ENCODE measurements around the gene NOTCH2.

Gene NOTCH2

DNA sequence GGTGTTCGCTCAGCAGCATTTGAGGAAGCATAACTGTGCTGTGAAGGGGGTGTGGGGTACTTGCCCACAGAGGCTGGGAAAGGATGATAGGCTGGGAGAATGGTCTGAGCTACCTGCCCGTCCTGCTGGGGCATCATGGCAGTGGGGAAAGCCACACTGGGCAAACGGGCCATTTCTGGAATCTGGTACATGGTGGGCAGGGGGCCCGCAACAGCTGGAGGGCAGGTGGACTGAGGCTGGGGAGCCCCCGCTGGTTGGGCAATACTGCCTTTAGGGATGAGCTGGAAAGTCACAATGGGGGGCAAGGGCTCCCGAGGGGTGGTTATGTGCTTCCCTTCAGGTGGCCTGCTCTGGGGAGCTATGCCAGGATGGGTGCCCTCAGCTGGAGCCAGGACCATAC, 153.9 kb downstream of the NOTCH2 start:
- no peak for ATAC-seq
- DNase-seq, result no peak
- H3K27ac Mint-ChIP-seq, result no peak overlapping the region
- no peaks in the 10 kb centered on the region for H3K27me3 Mint-ChIP-seq
- H3K9me3 Mint-ChIP-seq, result no peaks in the 10 kb centered on the region
- H3K4me1 Mint-ChIP-seq, result peaks cover 6% of the 10 kb centered on the region
- no peak overlapping the region for H3K4me3 Mint-ChIP-seq

GRCh38 chr1:119914071-119914470, 155.4 kb downstream of the NOTCH2 start:
- DNase-seq, result no peak
- Mint-ChIP-seq H3K9me3 (no peaks in the 10 kb centered on the region), H3K27me3 (no peaks in the 10 kb centered on the region), H3K4me1 (peaks cover 8% of the 10 kb centered on the region), H3K27ac (no peak overlapping the region), H3K4me3 (no peak overlapping the region)
- ATAC-seq, result no peak

DNA sequence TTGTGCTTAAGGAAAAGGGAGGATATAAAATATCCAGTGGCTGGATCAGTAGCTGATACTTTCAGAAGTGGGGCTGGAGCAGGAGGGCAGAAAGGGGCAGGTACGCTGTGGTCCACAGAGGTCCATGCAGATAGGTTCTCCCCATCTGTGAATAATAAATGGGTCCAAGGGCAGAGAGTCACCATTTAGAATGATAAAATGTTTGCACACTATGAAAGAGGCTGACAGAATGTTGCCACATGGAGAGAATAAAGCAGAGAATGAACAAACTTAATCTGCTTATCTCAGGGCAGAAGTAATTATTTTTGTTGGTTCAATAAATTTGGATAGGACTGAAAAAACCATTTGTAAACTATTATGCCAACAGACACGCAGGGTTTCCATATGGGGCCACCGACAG, 156.5 kb downstream of the NOTCH2 start:
- no peaks in the 10 kb centered on the region for H3K9me3 Mint-ChIP-seq
- H3K27me3 Mint-ChIP-seq, result no peaks in the 10 kb centered on the region
- no peak overlapping the region for H3K27ac Mint-ChIP-seq
- ATAC-seq (no peak), DNase-seq (no peak)
- H3K4me3 Mint-ChIP-seq, result no peak overlapping the region
- peaks cover 8% of the 10 kb centered on the region for H3K4me1 Mint-ChIP-seq

DNA sequence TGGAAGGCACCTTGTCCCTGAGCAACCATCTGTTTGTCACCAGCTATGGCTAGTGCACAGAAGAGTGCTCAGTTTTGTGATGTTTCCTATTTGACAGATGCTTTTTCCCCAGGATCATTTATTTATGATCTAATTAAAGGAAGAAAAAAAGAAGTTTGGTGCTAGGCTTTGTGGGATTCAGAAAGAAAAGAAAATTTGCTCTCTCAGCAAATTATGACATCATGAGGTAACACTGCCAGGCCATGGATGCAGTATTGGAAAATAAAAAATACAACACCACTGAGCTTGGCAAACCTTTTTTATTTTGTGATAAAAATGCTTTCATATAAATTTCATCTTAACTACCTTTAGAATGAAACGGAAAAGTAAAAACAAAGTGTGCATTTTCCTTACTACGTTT, 157.7 kb downstream of the NOTCH2 start:
- peaks cover 9% of the 10 kb centered on the region for H3K27me3 Mint-ChIP-seq
- DNase-seq (no peak), ATAC-seq (no peak)
- H3K4me1 Mint-ChIP-seq, result peaks cover 8% of the 10 kb centered on the region
- peaks cover 0 to 1% of the 10 kb centered on the region in 2 donors for H3K9me3 Mint-ChIP-seq
- H3K27ac Mint-ChIP-seq, result no peak overlapping the region
- no peak overlapping the region for H3K4me3 Mint-ChIP-seq

DNA sequence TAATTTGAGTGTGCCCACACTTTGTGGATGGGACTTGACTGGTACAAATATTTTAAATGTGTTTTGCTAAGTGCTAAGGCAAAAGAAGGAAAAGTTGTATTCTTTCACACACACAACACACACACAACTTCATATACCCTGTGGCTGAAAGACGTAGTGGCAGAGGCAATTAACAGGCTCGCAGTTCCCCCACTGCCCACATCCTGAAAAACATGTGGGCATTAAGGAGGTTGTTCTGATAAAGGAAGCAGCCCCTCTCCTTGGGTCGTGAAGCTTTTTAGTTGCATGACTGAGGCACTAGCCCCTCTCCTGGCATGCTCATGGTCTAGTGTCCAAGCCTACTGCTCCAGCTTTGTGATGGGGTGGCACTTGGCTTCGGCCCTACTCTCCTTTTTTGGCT, 158.8 kb downstream of the NOTCH2 start:
- ATAC-seq, result no peak
- DNase-seq, result no peak
- Mint-ChIP-seq H3K27me3 (peaks cover 21% of the 10 kb centered on the region), H3K4me1 (peaks cover 8% of the 10 kb centered on the region), H3K4me3 (no peak overlapping the region), H3K9me3 (peaks cover 5 to 13% of the 10 kb centered on the region in 2 donors), H3K27ac (peak overlapping the region in 1 of 2 donors; percentile 39)

DNA sequence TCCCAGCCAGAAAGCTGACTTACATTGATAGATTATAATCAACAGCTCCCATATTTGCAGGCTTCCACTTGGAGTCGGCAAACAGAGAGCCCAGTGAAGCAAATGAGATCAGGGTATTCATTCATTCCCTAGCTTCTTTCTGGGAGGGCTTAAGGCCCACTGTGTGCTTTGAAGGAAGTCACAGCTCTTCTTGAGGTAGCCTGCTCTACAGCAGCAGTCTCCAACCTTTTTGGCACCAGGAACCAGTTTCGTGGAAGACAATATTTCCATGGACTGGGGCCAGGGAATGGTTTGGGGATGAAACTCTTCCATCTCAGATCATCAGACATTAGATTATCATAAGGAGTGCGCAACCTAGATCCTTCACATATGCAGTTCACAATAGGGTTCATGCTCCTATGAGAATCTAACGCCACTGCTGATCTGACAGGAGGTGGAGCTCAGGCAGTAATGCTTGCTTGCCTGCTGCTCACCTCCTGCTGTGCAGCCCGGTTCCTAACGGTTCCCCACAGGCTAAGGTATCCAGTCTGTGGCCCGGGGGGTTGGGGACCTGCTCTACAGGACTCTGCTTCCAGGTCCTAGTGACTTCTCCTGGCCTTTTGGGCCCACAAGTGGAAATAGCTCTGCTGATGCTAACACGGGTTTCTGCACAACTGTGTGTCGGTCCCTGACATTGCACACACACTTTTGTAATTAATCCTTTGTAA, 159.4 kb downstream of the NOTCH2 start:
- peak overlapping the region in 1 of 2 donors; percentile 77 for H3K27ac Mint-ChIP-seq
- peaks cover 8% of the 10 kb centered on the region for H3K4me1 Mint-ChIP-seq
- DNase-seq, result no peak
- H3K27me3 Mint-ChIP-seq, result peaks cover 23% of the 10 kb centered on the region
- ATAC-seq, result no peak
- H3K9me3 Mint-ChIP-seq, result peaks cover 5 to 15% of the 10 kb centered on the region in 2 donors
- H3K4me3 Mint-ChIP-seq, result no peak overlapping the region

DNA sequence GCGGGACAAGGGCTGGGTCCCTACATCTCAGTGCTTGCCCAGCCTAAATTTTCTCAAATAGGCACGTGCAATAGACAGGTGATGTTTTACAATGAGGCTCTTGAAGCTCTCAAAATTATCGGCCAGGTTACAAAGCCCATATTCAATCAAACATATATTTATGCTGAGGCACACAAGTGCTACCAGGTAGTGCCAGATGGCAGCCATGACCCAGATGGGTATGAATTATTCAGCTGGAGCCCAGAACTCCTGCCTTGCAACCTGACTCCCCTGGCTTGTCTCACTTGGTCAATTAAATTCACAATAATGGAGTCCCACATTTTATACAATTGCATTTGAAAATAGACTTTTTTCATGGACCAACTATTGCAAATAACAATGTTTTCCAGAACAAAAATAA, 160.8 kb downstream of the NOTCH2 start:
- H3K4me1 Mint-ChIP-seq, result peaks cover 8% of the 10 kb centered on the region
- peaks cover 36% of the 10 kb centered on the region for H3K27me3 Mint-ChIP-seq
- peak overlapping the region in 1 of 2 donors; percentile 32 for H3K27ac Mint-ChIP-seq
- H3K9me3 Mint-ChIP-seq, result peaks cover 10 to 21% of the 10 kb centered on the region in 2 donors
- DNase-seq (no peak), ATAC-seq (no peak)
- H3K4me3 Mint-ChIP-seq, result no peak overlapping the region

DNA sequence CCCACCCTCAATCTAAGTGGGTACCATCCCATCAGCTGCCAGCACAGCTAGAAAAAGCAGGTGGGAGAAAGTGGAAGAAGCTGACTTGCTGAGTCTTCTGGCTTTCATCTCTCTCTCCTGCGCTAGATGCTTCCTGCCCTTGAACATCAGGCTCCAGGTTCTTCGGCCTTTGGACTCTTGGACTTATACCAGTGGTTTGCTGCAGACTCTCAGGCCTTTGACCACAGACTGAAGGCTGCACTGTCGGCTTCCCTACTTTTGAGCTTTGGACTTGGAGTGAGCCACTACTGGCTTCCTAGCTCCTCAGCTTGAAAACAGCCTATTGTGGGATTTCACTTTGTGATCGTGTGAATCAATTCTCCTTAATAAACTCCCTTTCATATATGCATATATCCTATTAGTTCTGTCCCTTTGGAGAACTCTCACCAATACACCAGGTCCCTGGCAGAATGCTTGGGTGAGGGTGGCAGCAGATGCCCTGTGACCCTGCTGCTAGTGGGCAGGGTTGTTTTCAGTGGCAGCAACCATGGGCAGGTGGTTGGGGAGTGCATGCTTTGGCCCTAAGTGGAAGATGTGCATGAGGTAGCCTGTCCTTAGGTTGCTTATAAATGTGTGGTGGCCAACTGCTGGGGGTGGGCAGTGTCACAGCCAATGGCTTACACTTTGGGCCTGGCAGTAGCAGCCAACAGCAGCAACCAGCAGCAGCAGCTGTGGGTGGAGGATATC, 162.4 kb downstream of the NOTCH2 start:
- Mint-ChIP-seq H3K4me1 (peaks cover 8% of the 10 kb centered on the region), H3K9me3 (peaks cover 10 to 21% of the 10 kb centered on the region in 2 donors), H3K4me3 (no peak overlapping the region), H3K27ac (no peak overlapping the region), H3K27me3 (peaks cover 41% of the 10 kb centered on the region)
- DNase-seq, result no peak
- no peak for ATAC-seq

DNA sequence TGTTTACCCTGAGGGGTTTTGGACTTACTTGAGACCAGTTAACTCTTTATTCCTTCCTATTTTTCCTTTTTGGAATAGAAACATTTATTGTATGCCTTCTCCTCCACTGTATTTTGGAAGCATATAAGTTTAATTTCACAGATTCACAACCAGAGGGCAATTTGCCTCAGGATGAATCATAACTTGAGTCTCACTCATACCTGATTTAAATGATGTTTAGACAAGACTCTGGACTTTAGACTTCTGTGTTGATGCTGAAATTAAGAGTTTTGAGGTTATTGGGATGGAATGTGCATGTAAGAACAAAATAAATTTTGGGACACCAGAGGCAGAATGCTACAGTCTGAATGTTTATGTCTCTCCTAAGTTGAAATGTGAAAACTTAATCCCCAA, 166.0 kb downstream of the NOTCH2 start:
- DNase-seq (no peak), ATAC-seq (no peak)
- Mint-ChIP-seq H3K9me3 (peaks cover 10 to 21% of the 10 kb centered on the region in 2 donors), H3K27ac (no peak overlapping the region), H3K27me3 (peaks cover 41% of the 10 kb centered on the region), H3K4me1 (no peaks in the 10 kb centered on the region), H3K4me3 (no peak overlapping the region)

- Mint-ChIP-seq H3K4me3 (no peak overlapping the region), H3K27ac (no peak overlapping the region), H3K9me3 (peaks cover 10 to 21% of the 10 kb centered on the region in 2 donors), H3K27me3 (peaks cover 41% of the 10 kb centered on the region), H3K4me1 (no peaks in the 10 kb centered on the region)
- ATAC-seq, result no peak
- DNase-seq, result no peak
Measured at GRCh38 chr1:119902775-119903442, 166.6 kb downstream of the NOTCH2 start.

GRCh38 chr1:119898981-119899720, 170.3 kb downstream of the NOTCH2 start:
- ATAC-seq (no peak), DNase-seq (no peak)
- Mint-ChIP-seq H3K4me1 (peaks cover under 1% of the 10 kb centered on the region), H3K4me3 (no peak overlapping the region), H3K27ac (no peak overlapping the region), H3K9me3 (no peaks in the 10 kb centered on the region), H3K27me3 (peaks cover 18% of the 10 kb centered on the region)

GRCh38 chr1:119898530-119898929, 170.9 kb downstream of the NOTCH2 start:
- Mint-ChIP-seq H3K4me3 (no peak overlapping the region), H3K27me3 (peaks cover 11% of the 10 kb centered on the region), H3K9me3 (no peaks in the 10 kb centered on the region), H3K27ac (no peak overlapping the region), H3K4me1 (peaks cover 7% of the 10 kb centered on the region)
- DNase-seq (no peak), ATAC-seq (no peak)

GRCh38 chr1:119896303-119896702, 173.2 kb downstream of the NOTCH2 start, which contains the start of gene ADAM30:
Gene ADAM30 (minus strand): TSS chr1:119896515. CDS start chr1:119896336, 179 bp downstream.
- H3K27ac Mint-ChIP-seq, result no peak within 1 kb of the TSS
- H3K27me3 Mint-ChIP-seq, result peaks cover 17% of the 10 kb centered on the region
- peaks cover 27% of the 10 kb centered on the region for H3K4me1 Mint-ChIP-seq
- H3K9me3 Mint-ChIP-seq, result no peaks in the 10 kb centered on the region
- H3K4me3 Mint-ChIP-seq, result no peak within 1 kb of the TSS
- ATAC-seq, result no peak
- DNase-seq, result no peak

GRCh38 chr1:119895102-119895501, 174.4 kb downstream of the NOTCH2 start:
- H3K27ac Mint-ChIP-seq, result no peak overlapping the region
- ATAC-seq (no peak), DNase-seq (no peak)
- H3K27me3 Mint-ChIP-seq, result peaks cover 26% of the 10 kb centered on the region
- no peak overlapping the region for H3K4me3 Mint-ChIP-seq
- peaks cover 34% of the 10 kb centered on the region for H3K4me1 Mint-ChIP-seq
- H3K9me3 Mint-ChIP-seq, result no peaks in the 10 kb centered on the region

Data from stimulated activated naive CD8-positive, alpha-beta T cell treated with anti-CD3 and anti-CD28 coated beads, Interleukin-15, amount 100 ng/mL, for 72 hours (primary cell).